Vagina (tissue), 2 donors: ENCODE data around the gene KCNK1. TPM values are rescaled to one million over a fixed set of nuclear protein-coding genes. Genes with fewer than 3 reads are reported as not detected.

Experiments used
- DNase-seq, 2 donors: peaks; one replicate each; pipeline ENCODE4 v3.0.0-alpha.2; 2017; ENCODE audit errors: extremely low spot score in 2 of 2
- H3K27ac ChIP-seq: fragments of 200-600 bp; sonication (generic); one replicate; pipeline ENCODE4 v1.5.1; 2019
- H3K27me3 ChIP-seq: fragments of 200-600 bp; sonication (generic); one replicate; pipeline ENCODE4 v1.5.1; 2019
- H3K36me3 ChIP-seq, 2 donors: fragments of 200-600 bp; sonication (generic); one replicate each; pipeline ENCODE4 v1.5.1; 2017 to 2019
- H3K4me1 ChIP-seq: fragments of 200-600 bp; sonication (generic); one replicate; pipeline ENCODE4 v1.5.1; 2019
- H3K4me3 ChIP-seq, 2 donors: fragments of 200-600 bp; sonication (generic); 1 replicate in 1 of 2; 2 replicates in 1 of 2; pipeline ENCODE4 v1.5.1; 2016 to 2019
- H3K9me3 ChIP-seq: fragments of 200-600 bp; sonication (generic); one replicate; pipeline ENCODE4 v1.5.1; 2019
- CTCF ChIP-seq, 3 experiments: fragments of 450-650 bp in 2 of 3; fragments of 200-600 bp in 1 of 3; sonication (generic) in 1 of 3; IDR thresholded peaks; one replicate each; pipeline ENCODE4 v1.5.1; 2017 to 2019; ENCODE audit warnings: antibody characterized with exemption in 3 of 3, mild to moderate bottlenecking in 2 of 3, moderate library complexity in 2 of 3
- POLR2A ChIP-seq, 2 donors: fragments of 450-650 bp; IDR thresholded peaks; one replicate each; pipeline ENCODE4 v1.6.1; 2017; ENCODE audit warnings: antibody characterized with exemption in 2 of 2, mild to moderate bottlenecking in 2 of 2, moderate library complexity in 2 of 2
- POLR2AphosphoS5 ChIP-seq, 2 donors: sonication (generic); formaldehyde crosslinking; IDR thresholded peaks; one replicate each; pipeline ENCODE4 v1.9.0; 2017; ENCODE audit warnings: antibody characterized with exemption in 2 of 2, mild to moderate bottlenecking in 2 of 2, low read depth in 1 of 2; ENCODE audit not compliant: insufficient read depth in 1 of 2
- intact Hi-C: fragments of 100-400 bp; cut with DNase I; formaldehyde crosslinking; loops from one replicate; pipeline ENCODE4 v1.15.1; 2023
- total RNA-seq: library from RNA; depleted of rRNA; stranded (reverse); fragments of >200 nt; gene quantifications from one replicate; pipeline ENCODE4 v1.2.3, GENCODE V29; 2016

KCNK1 gene
- total RNA-seq, 1 donor from 2014 or later = 11.3 TPM

- Histone ChIP-seq H3K27me3 (no peaks in the 10 kb centered on the region), H3K4me1 (peaks cover 11% of the 10 kb centered on the region), H3K36me3 (no peaks in the 10 kb centered on the region), H3K4me3 (no peak overlapping the region), H3K27ac (peak overlapping the region; percentile 14), H3K9me3 (no peaks in the 10 kb centered on the region)
- no peak for TF ChIP-seq POLR2AphosphoS5 (IDR thresholded peaks at IDR 0.05; ENCODE audit: insufficient read depth in 1 of 2, low read depth in 1 of 2)
- TF ChIP-seq CTCF (IDR thresholded peaks at IDR 0.05) = no peak
- TF ChIP-seq POLR2A (IDR thresholded peaks at IDR 0.05) = no peak
- intact Hi-C loops = no loop called here
- no peak for DNase-seq
Observed at GRCh38 chr1:233689748-233690254, 75.9 kb downstream of the KCNK1 start.

- TF ChIP-seq POLR2AphosphoS5 (IDR thresholded peaks at IDR 0.05; ENCODE audit: insufficient read depth in 1 of 2, low read depth in 1 of 2) = no peak
- TF ChIP-seq CTCF (IDR thresholded peaks at IDR 0.05) = no peak
- TF ChIP-seq POLR2A (IDR thresholded peaks at IDR 0.05) = no peak
- Histone ChIP-seq H3K36me3 (no peaks in the 10 kb centered on the region), H3K9me3 (no peaks in the 10 kb centered on the region), H3K4me1 (no peaks in the 10 kb centered on the region), H3K27me3 (no peaks in the 10 kb centered on the region), H3K4me3 (no peak overlapping the region), H3K27ac (no peak overlapping the region)
- DNase-seq = no peak
- intact Hi-C loops = no loop called here
Observed at GRCh38 chr1:233695901-233696300, 82.0 kb downstream of the KCNK1 start.

- Histone ChIP-seq H3K4me1 (peaks cover 13% of the 10 kb centered on the region), H3K9me3 (no peaks in the 10 kb centered on the region), H3K27me3 (no peaks in the 10 kb centered on the region), H3K36me3 (no peaks in the 10 kb centered on the region), H3K4me3 (no peak overlapping the region), H3K27ac (no peak overlapping the region)
- intact Hi-C loops = no loop called here
- DNase-seq = no peak
- no peak for TF ChIP-seq CTCF (IDR thresholded peaks at IDR 0.05)
- TF ChIP-seq POLR2AphosphoS5 (IDR thresholded peaks at IDR 0.05; ENCODE audit: insufficient read depth in 1 of 2, low read depth in 1 of 2) = no peak
- no peak for TF ChIP-seq POLR2A (IDR thresholded peaks at IDR 0.05)
Observed at GRCh38 chr1:233700338-233700737, 86.4 kb downstream of the KCNK1 start.

- DNase-seq = no peak
- Histone ChIP-seq H3K27me3 (no peaks in the 10 kb centered on the region), H3K4me3 (no peak overlapping the region), H3K4me1 (peaks cover 47% of the 10 kb centered on the region), H3K36me3 (no peaks in the 10 kb centered on the region), H3K9me3 (no peaks in the 10 kb centered on the region), H3K27ac (peak overlapping the region; percentile 23)
- no peak for TF ChIP-seq POLR2A (IDR thresholded peaks at IDR 0.05)
- no peak for TF ChIP-seq POLR2AphosphoS5 (IDR thresholded peaks at IDR 0.05; ENCODE audit: insufficient read depth in 1 of 2, low read depth in 1 of 2)
- no peak for TF ChIP-seq CTCF (IDR thresholded peaks at IDR 0.05)
- intact Hi-C loops = no loop called here
Observed at GRCh38 chr1:233704170-233704897, 90.4 kb downstream of the KCNK1 start.
